GM12891 (cell line): Measurements from ENCODE around the gene TCHHL1.

ENCODE experiments used
- PAX5 ChIP-seq: IDR thresholded peaks from 2 replicates; pipeline ENCODE4 v1.6.1; 2011; ENCODE audit warnings: low read length, moderate library complexity, mild to moderate bottlenecking; ENCODE audit not compliant: insufficient read depth, severe bottlenecking
- POLR2A ChIP-seq: IDR thresholded peaks from 2 replicates; pipeline ENCODE4 v1.6.1; 2011; ENCODE audit warnings: low read depth, low read length, control low read depth
- POLR2AphosphoS5 ChIP-seq: IDR thresholded peaks from 2 replicates; pipeline ENCODE4 v1.6.1; 2011; ENCODE audit warnings: low read depth, low read length, control low read depth
- SPI1 ChIP-seq: IDR thresholded peaks from 2 replicates; pipeline ENCODE4 v1.6.1; 2011; ENCODE audit warnings: low read depth, low read length, control low read depth
- TAF1 ChIP-seq: IDR thresholded peaks from 2 replicates; pipeline ENCODE4 v1.6.1; 2011; ENCODE audit warnings: low read depth, low read length, control low read depth

GRCh38 chr1:152125834-152126443 lies 37.1 kb upstream of the TCHHL1 start:
- TF ChIP-seq POLR2A (no peak), TAF1 (no peak), POLR2AphosphoS5 (no peak), SPI1 (no peak), PAX5 (no peak)
